D721Med (cell line): Measurements from ENCODE around the gene NSL1.
"Not testable (repeated sequence)": the region's sequence is repeated elsewhere in the genome, so short reads cannot be mapped to it uniquely, and the experiment has no call there.

ENCODE experiments used
- DNase-seq: peaks from one replicate; pipeline ENCODE4 v3.0.0; 2011; ENCODE audit warnings: low spot score; ENCODE audit not compliant: insufficient read length
- FAIRE-seq: peaks from 2 replicates; lab custom pipeline; 2011; peaks lifted over from hg19 to GRCh38; lab: Jason Lieb, UNC
- CTCF ChIP-seq: IDR thresholded peaks from 2 replicates; pipeline ENCODE4 v1.5.1; 2012; ENCODE audit warnings: mild to moderate bottlenecking, control low read depth; ENCODE audit not compliant: insufficient read depth; ENCODE audit errors: missing control alignments

The NSL1 gene, protein sequence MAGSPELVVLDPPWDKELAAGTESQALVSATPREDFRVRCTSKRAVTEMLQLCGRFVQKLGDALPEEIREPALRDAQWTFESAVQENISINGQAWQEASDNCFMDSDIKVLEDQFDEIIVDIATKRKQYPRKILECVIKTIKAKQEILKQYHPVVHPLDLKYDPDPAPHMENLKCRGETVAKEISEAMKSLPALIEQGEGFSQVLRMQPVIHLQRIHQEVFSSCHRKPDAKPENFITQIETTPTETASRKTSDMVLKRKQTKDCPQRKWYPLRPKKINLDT

DNA sequence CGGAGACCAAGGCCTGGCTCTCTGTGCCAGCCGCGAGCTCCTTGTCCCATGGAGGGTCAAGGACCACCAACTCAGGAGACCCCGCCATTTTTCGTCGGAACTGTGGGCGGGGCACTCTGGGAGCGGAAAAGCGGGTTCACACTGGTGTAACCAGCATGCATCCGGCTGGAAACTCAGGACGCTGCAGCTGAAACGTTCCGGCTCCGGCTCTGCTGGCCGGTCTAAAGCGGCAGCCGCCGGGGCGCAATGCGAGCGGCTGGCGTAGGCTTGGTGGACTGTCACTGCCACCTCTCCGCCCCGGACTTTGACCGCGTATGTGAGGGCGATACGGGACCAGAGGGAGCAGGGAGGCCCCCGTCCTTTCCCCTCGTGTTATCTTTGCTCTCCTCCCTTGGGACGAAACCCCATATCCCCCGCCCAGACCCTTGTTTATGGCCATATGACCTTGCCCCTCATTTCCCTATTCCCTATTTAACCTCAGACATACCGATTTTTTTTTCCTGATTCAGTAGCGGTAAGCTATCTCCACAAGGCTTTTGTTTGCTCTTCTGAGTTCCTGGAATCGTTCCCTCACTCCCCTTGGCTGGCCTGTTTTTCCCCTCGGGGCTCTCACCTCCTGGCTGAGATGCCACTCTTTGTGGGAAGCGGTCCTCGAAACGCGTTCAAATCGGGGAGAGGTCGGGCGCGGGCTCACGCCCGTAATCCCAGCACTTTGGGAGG lies at the start of gene NSL1, which contains the start of gene TATDN3:
Gene NSL1 (minus strand): TSS at position 102 of the 720 bp plus-strand sequence. CDS start 14 bp downstream, at position 88.
Gene TATDN3 (plus strand): TSS at position 219 of the 720 bp plus-strand sequence. CDS start 28 bp downstream, at position 247.
- no peak for FAIRE-seq
- DNase-seq: peak; percentile 53
- no peak for TF ChIP-seq CTCF

DNA sequence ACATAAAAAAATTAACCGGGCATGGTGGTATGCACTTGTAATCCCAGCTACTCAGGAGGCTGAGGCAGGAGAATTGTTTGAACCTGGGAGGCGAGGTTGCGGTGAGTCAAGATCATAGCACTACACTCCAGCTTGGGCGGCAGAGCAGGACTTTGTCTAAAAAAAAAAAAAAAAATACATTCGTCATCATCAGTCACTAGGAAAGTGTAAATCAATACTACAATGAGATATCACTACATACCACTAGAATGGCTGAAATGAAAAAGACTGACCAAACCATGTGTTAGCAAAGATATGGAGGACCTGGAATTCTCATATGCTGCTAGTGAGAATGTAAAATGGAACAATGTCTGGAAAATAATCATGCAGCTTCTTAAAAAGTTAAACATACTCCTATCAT lies 46.6 kb upstream of the NSL1 start:
- TF ChIP-seq CTCF: no peak
- DNase-seq (no peak), FAIRE-seq (no peak)

- not testable (repeated sequence) for DNase-seq, FAIRE-seq
Measured at GRCh38 chr1:212833211-212834207, 41.9 kb upstream of the NSL1 start.

DNA sequence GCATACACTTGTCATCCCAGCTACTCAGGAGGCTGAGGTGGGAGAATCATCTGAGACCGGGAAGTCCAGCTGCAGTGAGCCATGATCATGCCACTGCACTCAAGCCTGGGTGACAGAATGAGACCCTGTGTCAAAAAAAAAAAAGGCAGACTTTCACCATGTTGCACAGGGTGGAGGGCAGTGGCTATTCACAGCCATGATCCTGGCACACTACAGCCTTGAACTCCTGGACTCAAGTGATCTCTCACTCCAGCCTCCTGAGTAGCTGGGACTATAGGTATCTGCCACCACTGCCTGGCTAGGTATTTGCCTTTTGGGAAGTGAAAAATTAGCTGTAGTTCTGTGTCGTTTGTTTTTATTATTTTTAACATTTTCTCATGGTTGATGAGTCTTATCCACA lies 36.8 kb upstream of the NSL1 start:
- no peak for TF ChIP-seq CTCF
- FAIRE-seq (no peak), DNase-seq (no peak)

GRCh38 chr1:212827831-212828278 lies 36.3 kb upstream of the NSL1 start:
- no peak for TF ChIP-seq CTCF
- peak; percentile 96 for FAIRE-seq
- DNase-seq: peak; percentile 54

DNA sequence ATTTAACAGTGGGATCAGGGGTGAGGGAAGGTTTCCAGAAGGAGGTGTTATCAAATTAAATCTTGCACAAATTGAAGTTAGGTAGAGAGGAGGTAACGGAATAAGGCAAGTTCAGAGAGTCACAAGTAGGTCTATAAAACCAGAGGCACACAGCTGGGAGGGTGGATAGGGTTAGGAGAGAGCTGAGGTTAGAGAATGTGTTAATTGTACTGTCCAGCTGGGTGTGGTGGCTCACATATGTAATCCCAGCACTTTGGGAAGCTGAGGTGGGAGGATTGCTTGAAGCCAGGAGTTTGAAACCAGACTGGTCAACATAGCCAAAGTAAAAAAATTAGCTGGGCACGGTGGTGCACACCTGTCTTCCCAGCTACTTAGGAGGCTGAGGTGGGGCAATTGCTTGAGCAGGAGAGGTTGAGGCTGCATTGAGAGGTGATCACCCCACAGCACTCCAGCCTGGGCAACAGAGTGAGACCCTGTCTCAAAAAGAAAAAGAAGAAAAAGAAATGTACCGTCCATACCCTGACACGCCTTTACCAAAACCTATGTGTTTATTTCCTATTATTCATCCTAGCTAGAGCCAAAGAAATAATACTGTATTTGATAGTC lies 35.7 kb upstream of the NSL1 start:
- no peak for TF ChIP-seq CTCF
- peak; percentile 6 for FAIRE-seq
- DNase-seq: no peak
